Measurements from ENCODE around the gene CACNG6.

The CACNG6 gene

DNA sequence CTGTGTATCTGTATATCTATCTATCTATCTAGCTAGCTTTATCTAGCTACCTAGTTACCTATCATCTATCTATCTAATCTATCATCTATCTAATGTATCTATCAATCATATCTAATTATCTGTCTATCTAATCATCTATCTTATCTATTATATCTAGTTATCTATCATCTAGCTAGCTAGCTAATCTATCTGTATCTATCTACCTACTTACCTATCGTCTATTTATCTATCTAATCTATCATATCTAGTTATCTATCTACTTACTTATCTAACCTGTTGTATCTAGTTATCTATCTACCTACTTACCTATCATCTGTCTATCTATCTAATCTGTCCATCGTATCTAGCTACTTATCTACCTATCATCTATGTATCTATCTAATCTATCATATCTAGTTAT lies 54.3 kb downstream of the CACNG6 start:
- no peak for DNase-seq (ENCODE audit: low spot score)

DNA sequence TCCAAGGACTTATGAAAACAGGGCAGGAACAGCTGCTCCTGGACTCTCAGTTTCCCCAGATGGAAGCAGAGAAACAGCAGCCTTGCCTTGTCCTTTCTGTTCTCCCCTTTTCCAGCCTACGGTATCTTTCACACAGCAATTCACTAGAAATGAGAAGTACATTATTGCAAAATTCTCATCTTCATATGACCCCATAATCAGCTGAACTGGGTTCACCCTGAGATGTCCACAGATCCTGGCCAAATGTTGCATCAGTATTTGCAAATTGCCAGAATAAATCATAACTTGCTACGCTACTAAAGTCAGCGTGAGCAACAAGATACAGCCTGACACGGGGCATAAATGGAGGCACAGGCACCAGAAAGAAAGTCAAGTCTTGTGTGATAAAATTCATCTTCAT lies 56.2 kb downstream of the CACNG6 start:
- no peak for DNase-seq (ENCODE audit: low spot score)

Measured in SW480 (cell line).